CD14-positive monocyte (primary cell): Measurements from ENCODE around the gene SV2B. TPM values are rescaled to one million over a fixed set of nuclear protein-coding genes. Genes with fewer than 3 reads are reported as not detected.

Source experiments
- DNase-seq, 3 donors: peaks; one replicate each; pipeline ENCODE4 v3.0.0-alpha.2; 2011 to 2022
- H2AFZ ChIP-seq: 2 replicates; pipeline ENCODE4 v1.6.0; 2012; ENCODE audit warnings: mild to moderate bottlenecking, low read depth, low read length, inconsistent platforms; ENCODE audit not compliant: insufficient read depth, poor library complexity, severe bottlenecking
- H3K27ac ChIP-seq, 2 donors: 1 replicate in 1 of 2; 2 replicates in 1 of 2; pipeline ENCODE4 v1.5.1; 2012 to 2013; ENCODE audit warnings: low read length in 2 of 2, control low read depth in 1 of 2, inconsistent platforms in 1 of 2, low read depth in 1 of 2, mild to moderate bottlenecking in 1 of 2
- H3K27me3 ChIP-seq, 2 donors: one replicate each; pipeline versions ENCODE4 v1.6.0 to v1.6.1; 2011 to 2013; ENCODE audit warnings: low read length in 2 of 2; ENCODE audit not compliant: control insufficient read depth in 2 of 2, insufficient read depth in 2 of 2
- H3K36me3 ChIP-seq, 2 donors: replicated peaks in 1 of 2; 1 replicate in 1 of 2; 2 replicates in 1 of 2; pipeline versions ENCODE4 v1.5.1 to v1.6.1; 2012 to 2013; ENCODE audit warnings: low read length in 2 of 2, control low read depth in 1 of 2, inconsistent platforms in 1 of 2, mild to moderate bottlenecking in 1 of 2; ENCODE audit not compliant: insufficient read depth in 2 of 2, control insufficient read depth in 1 of 2
- H3K4me1 ChIP-seq, 2 donors: 1 replicate in 1 of 2; 2 replicates in 1 of 2; pipeline versions ENCODE4 v1.5.1 to v1.6.1; 2012 to 2013; ENCODE audit warnings: low read length in 2 of 2, control low read depth in 1 of 2, inconsistent platforms in 1 of 2, mild to moderate bottlenecking in 1 of 2, moderate library complexity in 1 of 2; ENCODE audit not compliant: insufficient read depth in 2 of 2, control insufficient read depth in 1 of 2
- H3K4me2 ChIP-seq: replicated peaks from 2 replicates; pipeline ENCODE3; 2012; ENCODE audit warnings: low read length, moderate library complexity, mild to moderate bottlenecking; ENCODE audit not compliant: poor library complexity, severe bottlenecking; ENCODE audit errors: extremely low read depth
- H3K4me3 ChIP-seq, 3 experiments: fragments of 200-600 bp in 1 of 3; sonication (generic) in 1 of 3; replicated peaks in 1 of 3; 1 replicate in 2 of 3; 2 replicates in 1 of 3; pipeline ENCODE4 v1.5.1; 2011 to 2013; ENCODE audit warnings: low read length in 3 of 3, mild to moderate bottlenecking in 3 of 3, control low read depth in 2 of 3, low read depth in 2 of 3, inconsistent platforms in 1 of 3, moderate library complexity in 1 of 3
- H3K79me2 ChIP-seq: 2 replicates; pipeline ENCODE4 v1.6.0; 2012; ENCODE audit warnings: mild to moderate bottlenecking, control low read depth, inconsistent platforms, low read length, moderate library complexity; ENCODE audit not compliant: insufficient read depth
- H3K9ac ChIP-seq: 2 replicates; pipeline ENCODE4 v1.6.0; 2017; ENCODE audit warnings: low read length, mild to moderate bottlenecking; ENCODE audit not compliant: insufficient read depth, poor library complexity, severe bottlenecking
- H3K9me3 ChIP-seq, 2 donors: replicated peaks in 1 of 2; 1 replicate in 1 of 2; 2 replicates in 1 of 2; pipeline versions ENCODE4 v1.5.1 to v1.6.1; 2012 to 2013; ENCODE audit warnings: low read length in 2 of 2, control low read depth in 1 of 2; ENCODE audit not compliant: control insufficient read depth in 1 of 2, insufficient read depth in 1 of 2
- H4K20me1 ChIP-seq: 2 replicates; pipeline ENCODE4 v1.6.0; 2012; ENCODE audit warnings: mild to moderate bottlenecking, low read length, control low read depth, moderate library complexity; ENCODE audit not compliant: insufficient read depth
- H3K27ac Mint-ChIP-seq, 7 donors: one replicate each; pipeline ENCODE4 v1.8.0; 2020; ENCODE audit warnings: mild to moderate bottlenecking in 7 of 7, mixed read lengths in 7 of 7, moderate library complexity in 6 of 7, inconsistent platforms in 2 of 7
- H3K27me3 Mint-ChIP-seq, 3 donors: one replicate each; pipeline ENCODE4 v1.8.0; 2021 to 2022; ENCODE audit warnings: low read depth in 3 of 3, mild to moderate bottlenecking in 3 of 3, mixed read lengths in 3 of 3, moderate library complexity in 3 of 3, inconsistent platforms in 1 of 3
- H3K36me3 Mint-ChIP-seq, 2 donors: one replicate each; pipeline ENCODE4 v1.8.0; 2020; ENCODE audit warnings: mixed read lengths in 2 of 2, inconsistent platforms in 1 of 2, mild to moderate bottlenecking in 1 of 2
- H3K4me1 Mint-ChIP-seq: one replicate; pipeline ENCODE4 v1.8.0; 2020; ENCODE audit warnings: mild to moderate bottlenecking, mixed read lengths
- H3K4me3 Mint-ChIP-seq, 2 donors: one replicate each; pipeline ENCODE4 v1.8.0; 2020; ENCODE audit warnings: mild to moderate bottlenecking in 2 of 2, mixed read lengths in 2 of 2, moderate library complexity in 1 of 2
- H3K9me3 Mint-ChIP-seq, 7 donors: one replicate each; pipeline ENCODE4 v1.8.0; 2020 to 2022; ENCODE audit warnings: mixed read lengths in 7 of 7, mild to moderate bottlenecking in 6 of 7, moderate library complexity in 6 of 7, inconsistent platforms in 2 of 7
- CTCF ChIP-seq: fragments of 200-600 bp; IDR thresholded peaks from one replicate; pipeline ENCODE4 v1.8.0; 2022; ENCODE audit warnings: antibody characterized with exemption, mild to moderate bottlenecking
- WGBS: methylation state at CpG from one replicate; pipeline ENCODE4 v1.1.5; 2013; ENCODE audit warnings: missing lambda C conversion rate; ENCODE audit not compliant: insufficient coverage; 5-methylcytosine and 5-hydroxymethylcytosine counted together
- intact Hi-C, 2 donors: fragments of 100-400 bp; cut with micrococcal nuclease; formaldehyde crosslinking; loops; one replicate each; pipeline versions ENCODE4 v1.15.0 to v1.15.1; 2023
- polyA plus RNA-seq, 3 donors: library from polyadenylated mRNA; depleted of rRNA in 1 of 3; unstranded in 2 of 3; stranded (reverse) in 1 of 3; fragments of 300-500 nt in 2 of 3; fragments of >200 nt in 1 of 3; fragmentation: Illumina TruSeq in 2 of 3; gene quantifications; 1 replicate in 2 of 3; 2 replicates in 1 of 3; pipeline ENCODE4 v1.2.3, GENCODE V29; 2012 to 2021

Gene SV2B
- polyA plus RNA-seq, 3 donors = not detected

- intact Hi-C loops = no loop called here
- WGBS = 98% methylated on average over 5 of the region's 6 CpGs
Observed at GRCh38 chr15:91098451-91098850, 1.6 kb upstream of the SV2B start.

GRCh38 chr15:91099616-91099994 is 452 bp upstream of the SV2B start:
- WGBS = under 1% methylated on average over 16 of the region's 22 CpGs
- H3K27ac Mint-ChIP-seq = no peak overlapping the region
- no peak for TF ChIP-seq CTCF

More at GRCh38 chr15:91098451-91098850, 1.6 kb upstream of the SV2B start:
- Histone ChIP-seq H3K4me3 (no peak overlapping the region), H3K27me3 (peaks cover 68 to 73% of the 10 kb centered on the region in 2 donors), H2AFZ (no peak overlapping the region), H3K9ac (no peak overlapping the region), H3K4me1 (peaks cover 9 to 19% of the 10 kb centered on the region in 2 donors), H3K27ac (no peak overlapping the region), H4K20me1 (no peaks in the 10 kb centered on the region), H3K4me2 (no peak overlapping the region), H3K36me3 (no peaks in the 10 kb centered on the region), H3K9me3 (peaks cover 0 to 31% of the 10 kb centered on the region in 2 donors), H3K79me2 (no peaks in the 10 kb centered on the region)
- no peak for TF ChIP-seq CTCF
- Mint-ChIP-seq H3K4me1 (peaks cover 15% of the 10 kb centered on the region), H3K27me3 (peaks cover 72 to 80% (median 72%) of the 10 kb centered on the region in 3 donors), H3K27ac (no peak overlapping the region), H3K9me3 (peaks cover 0 to 25% (median 20%) of the 10 kb centered on the region in 7 donors), H3K4me3 (peak overlapping the region in 1 of 2 donors; percentile 77), H3K36me3 (peaks cover 0 to 5% of the 10 kb centered on the region in 2 donors)
- no peak for DNase-seq

More at GRCh38 chr15:91099616-91099994, 452 bp upstream of the SV2B start:
- Mint-ChIP-seq H3K9me3 (peaks cover 0 to 19% (median 14%) of the 10 kb centered on the region in 7 donors), H3K36me3 (peaks cover 0 to 5% of the 10 kb centered on the region in 2 donors), H3K27me3 (peaks cover 76 to 84% (median 80%) of the 10 kb centered on the region in 3 donors), H3K4me1 (peaks cover 15% of the 10 kb centered on the region), H3K4me3 (peak overlapping the region; percentile 49 to 85)
- intact Hi-C loops = no loop called here
- no peak overlapping the region for H2AFZ ChIP-seq
- H4K20me1 ChIP-seq = no peaks in the 10 kb centered on the region
- peaks cover 71 to 79% of the 10 kb centered on the region in 2 donors for H3K27me3 ChIP-seq
- DNase-seq = no peak
- peak overlapping the region; percentile 47 for H3K4me2 ChIP-seq
- no peaks in the 10 kb centered on the region for H3K36me3 ChIP-seq
- H3K79me2 ChIP-seq = no peaks in the 10 kb centered on the region
- H3K4me1 ChIP-seq = peaks cover 9 to 19% of the 10 kb centered on the region in 2 donors
- peaks cover 0 to 31% of the 10 kb centered on the region in 2 donors for H3K9me3 ChIP-seq
- no peak overlapping the region for H3K27ac ChIP-seq
- H3K9ac ChIP-seq = peak overlapping the region; percentile 21
- peak overlapping the region in 1 of 3 experiments; percentile 40 for H3K4me3 ChIP-seq
